ENCODE measurements around the gene CEACAM18.
"Not testable (repeated sequence)": the region's sequence is repeated elsewhere in the genome, so short reads cannot be mapped to it uniquely, and the experiment has no call there.

Gene CEACAM18

DNA sequence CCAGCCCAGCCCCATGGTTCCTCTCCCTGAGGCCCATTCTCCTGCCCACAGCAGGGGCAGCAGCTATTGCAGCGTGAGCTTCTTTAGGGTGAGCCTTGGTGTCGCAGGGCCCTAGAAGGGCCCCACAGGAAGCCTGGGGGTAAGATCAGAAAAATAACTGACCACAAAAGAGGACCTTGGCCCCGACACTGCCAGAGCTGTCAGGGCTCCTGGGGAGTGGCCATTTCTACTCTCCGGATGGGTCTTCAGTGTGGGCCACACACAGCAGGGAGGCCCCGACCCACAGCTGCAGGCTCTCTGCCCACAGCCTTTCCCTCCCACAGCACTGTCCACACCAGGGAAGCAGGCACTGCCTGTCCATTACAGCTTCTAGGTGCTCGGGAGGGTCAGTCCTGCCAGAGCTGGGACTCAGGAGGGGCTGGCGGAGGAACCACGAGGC lies 16.6 kb upstream of the CEACAM18 start:
- DNase-seq (ENCODE audit: low read depth in 2 of 2) = no peak

DNA sequence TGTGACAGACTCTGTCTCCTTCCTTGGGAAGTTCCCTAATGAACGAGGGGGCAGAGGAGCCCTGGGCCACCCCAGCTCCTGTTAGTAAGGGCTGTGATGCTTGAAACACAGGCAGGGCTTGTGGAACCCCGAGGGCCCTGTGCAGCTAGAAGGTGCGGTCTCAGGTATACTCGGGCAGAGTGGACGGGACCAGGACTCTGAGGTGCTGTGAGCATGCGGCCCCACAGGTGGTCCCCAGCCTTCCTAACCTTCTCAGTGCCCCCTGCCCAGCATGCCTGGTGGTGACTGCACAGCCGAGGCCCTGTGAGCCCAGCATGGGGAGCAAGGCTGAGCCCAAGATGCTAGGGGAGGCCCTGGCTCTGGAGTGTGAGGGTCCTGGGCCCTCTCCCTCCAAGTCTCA lies 16.1 kb upstream of the CEACAM18 start:
- no peak for DNase-seq (ENCODE audit: low read depth in 2 of 2)

DNA sequence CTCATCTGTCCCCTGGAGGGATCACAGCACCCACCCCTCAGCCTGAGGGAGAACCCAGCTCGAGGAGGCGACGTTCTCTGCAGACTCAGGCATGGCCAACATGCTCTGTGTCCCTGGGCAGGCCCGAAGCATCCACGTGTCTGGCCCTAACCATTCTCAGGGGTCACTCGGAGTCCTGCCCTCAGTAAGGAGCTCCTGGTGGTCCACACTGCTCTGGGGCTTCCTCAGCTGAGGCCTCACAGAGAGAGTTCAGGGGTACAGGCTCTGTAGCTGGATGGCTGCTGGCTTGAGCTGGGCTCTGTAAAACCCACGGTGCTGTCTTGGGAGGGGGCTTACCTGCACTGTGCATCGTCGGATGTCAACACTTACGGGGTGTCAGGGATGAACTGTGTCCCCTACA lies 15.7 kb upstream of the CEACAM18 start:
- DNase-seq (ENCODE audit: low read depth in 2 of 2) = no peak

DNA sequence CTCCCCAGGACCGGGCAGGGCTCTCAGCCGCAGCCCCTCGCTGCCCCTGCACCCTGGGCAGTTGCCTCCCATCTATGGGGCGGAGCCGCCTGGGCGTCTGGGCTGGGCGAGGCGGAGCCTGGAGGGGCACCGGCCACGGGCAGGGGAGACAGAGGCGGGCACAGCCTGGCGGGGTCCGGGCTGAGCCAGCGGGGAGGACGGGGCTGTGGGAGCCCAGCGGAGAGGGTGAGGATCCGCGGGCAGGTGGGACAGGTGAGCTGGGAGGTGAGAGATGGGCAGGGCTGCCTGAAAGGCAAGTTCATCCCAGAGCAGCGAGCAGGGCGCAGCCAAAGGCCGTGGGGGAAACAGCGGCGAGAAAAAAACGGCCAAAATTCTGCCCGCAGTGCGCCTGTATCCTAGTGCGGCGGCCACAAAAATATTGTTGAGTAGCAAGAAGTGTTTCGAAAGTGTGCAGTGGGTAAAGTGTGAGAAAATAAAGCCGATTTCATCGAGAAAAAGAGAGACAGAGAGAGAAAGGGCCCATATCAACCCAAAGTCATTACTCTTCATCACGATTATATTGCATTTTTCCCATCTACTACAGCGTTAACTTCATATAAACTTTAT lies 14.3 kb upstream of the CEACAM18 start:
- not testable (repeated sequence) for DNase-seq (ENCODE audit: low read depth in 2 of 2)

DNA sequence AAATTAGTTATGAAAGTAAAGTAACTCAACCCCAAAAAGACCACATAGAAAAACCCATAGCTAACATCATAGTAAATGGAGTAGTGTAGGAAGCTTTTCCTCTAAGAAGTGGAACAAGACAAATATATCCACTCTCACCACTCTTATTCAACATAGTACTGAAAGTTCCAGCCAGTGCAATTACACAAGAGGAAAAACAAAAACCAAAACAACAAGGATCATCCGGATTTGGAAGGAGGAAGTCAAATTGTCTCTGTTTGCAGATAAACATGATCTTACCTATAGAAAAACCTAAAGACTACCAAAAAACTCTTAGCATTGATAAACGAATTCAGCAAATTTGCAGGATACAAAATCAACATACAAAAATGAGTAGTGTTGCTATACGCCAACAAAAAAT lies 11.6 kb upstream of the CEACAM18 start:
- no peak for DNase-seq (ENCODE audit: low read depth in 2 of 2)

DNA sequence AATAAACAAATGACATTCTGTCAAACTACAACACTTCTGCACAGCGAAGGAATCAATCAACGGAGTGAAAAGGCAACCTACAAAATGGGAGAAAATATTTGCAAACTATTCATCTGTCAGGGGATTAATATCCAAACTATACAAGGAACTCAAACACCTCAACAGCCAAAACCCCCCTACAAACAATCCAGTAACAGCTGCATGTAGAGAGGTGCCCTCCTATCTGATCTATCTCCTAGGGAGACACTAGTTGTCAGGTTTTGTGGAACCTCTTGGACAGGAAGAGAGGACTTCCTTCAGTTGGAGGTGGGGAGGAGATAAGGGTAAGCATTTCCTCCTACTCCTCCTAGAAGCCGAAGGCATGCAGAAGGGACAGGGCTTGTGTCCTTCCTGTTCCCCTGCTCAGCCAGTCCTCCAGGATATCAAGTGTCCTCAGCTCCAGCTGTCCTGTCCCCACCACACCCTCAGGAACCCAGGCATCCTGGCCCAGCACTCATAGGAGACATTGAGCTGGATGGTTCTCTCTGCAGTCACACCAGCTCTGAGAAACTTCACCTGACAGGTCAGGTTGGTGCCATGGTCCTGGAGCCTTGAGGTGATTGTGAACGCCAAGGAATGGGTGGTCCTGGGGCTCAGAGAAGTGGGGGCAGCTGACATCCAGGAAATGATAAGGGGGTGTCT lies 10.3 kb upstream of the CEACAM18 start:
- DNase-seq (ENCODE audit: low read depth in 2 of 2) = no peak

DNA sequence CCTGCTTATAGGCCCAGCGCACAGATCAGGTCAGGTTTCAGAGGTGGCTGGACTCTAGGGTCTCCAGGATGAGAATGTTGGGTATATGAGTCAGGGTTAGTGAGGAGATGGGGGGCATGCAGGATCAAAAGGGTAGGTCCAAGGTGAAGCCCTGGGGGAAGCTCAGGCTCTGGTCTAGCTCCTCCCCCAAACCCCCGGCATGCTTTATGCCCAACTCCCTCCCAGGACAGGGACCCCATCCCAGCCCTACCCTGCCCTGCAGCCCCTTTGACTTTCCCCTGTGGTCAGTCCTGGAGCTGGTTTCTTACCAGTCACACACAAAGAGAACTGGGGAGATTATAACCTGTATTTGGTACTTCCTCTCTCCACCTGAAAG lies 9.8 kb upstream of the CEACAM18 start:
- DNase-seq (ENCODE audit: low read depth in 2 of 2) = no peak

DNA sequence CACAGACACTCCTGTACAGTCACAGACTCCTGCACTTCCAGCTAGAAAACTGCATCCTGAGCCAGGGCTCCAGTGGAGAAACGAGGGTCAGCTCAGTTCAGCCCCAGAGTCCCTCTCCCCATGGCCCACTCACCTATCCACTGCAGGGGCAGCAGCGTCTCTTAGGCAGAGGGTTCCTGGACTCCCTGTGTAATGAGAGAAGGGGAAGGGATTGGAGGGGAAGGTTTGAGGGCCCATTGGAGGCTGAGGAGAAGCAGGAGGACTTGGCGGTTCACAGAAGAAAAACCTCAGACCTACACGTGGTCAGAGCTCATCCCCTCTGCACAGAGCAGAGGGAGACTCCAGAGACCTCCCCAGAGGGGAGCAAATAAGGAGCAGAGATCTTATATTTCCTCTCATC lies 9.2 kb upstream of the CEACAM18 start:
- no peak for DNase-seq (ENCODE audit: low read depth in 2 of 2)

DNA sequence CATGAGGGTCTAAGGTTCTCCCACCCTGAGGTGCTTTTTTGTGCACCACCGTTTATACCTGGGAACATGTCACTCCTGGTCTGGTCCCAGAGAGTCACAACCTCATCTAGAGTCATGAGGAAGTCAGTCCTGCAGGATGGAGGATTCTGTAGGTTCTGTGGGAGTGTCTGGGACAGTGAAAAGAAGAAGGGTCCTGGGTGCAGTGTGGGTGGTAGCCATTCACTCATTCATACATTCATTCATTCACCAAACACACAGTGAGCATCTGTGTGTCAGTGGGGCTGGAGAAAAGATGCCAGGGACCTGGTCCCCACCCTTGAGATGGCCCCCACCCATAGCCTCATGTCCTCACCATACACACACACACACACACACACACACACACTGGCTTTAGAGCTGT lies 8.7 kb upstream of the CEACAM18 start:
- no peak for DNase-seq (ENCODE audit: low read depth in 2 of 2)

DNA sequence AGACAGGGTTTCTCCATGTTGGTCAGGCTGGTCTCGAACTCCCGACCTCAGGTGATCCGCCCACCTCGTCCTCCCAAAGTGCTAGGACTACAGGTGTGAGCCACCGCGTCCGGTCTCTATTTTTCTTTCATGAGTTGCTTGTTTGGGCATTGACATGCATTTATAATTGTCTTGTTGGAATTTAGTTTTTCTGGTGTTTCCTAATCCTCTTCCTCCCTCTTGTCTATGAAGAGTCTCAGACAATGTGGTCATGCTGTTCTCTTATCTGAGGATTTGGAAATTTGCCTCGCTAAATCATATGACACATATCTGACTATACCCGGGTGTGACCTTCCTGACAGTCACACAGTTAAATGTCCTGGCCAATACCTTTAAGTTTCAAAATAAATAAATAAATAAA lies 7.4 kb upstream of the CEACAM18 start:
- DNase-seq (ENCODE audit: low read depth in 2 of 2) = no peak

DNA sequence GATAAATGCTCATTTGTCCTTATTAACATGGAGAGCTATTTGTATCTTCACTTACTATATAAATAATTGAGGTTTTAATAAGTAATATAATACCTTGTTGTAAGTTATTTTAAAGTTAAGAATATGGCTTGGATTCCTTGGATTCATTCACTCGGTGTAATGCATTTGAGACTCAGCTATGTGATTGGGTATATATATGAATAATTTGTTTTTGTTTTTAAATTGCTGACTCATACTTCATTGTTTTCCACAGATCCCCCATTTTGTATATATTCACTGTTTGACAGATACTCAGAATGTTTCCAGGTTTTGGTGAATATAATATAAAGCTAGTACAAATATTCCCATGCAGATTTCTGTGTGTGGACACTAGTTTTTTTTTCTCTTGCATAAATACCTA lies 6.8 kb upstream of the CEACAM18 start:
- no peak for DNase-seq (ENCODE audit: low read depth in 2 of 2)

DNA sequence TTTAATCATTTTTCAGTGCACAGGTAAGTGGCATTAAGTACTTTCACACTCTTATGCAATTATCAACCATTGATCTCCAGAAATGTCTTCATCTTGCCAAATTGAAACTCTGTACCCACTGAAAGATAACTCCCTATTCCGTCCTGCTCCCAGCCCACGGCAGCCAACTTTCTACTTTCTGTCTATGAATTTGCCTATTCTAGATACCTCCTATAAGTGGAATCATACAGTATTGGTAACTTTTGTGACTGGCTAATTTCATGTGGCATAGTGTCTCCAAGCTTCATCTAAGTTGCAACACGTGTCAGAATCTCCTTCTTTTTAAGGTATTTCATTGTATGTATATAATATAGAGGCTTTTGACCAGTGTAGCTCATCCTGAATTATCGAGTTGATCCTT lies 5.7 kb upstream of the CEACAM18 start:
- DNase-seq (ENCODE audit: low read depth in 2 of 2) = no peak

DNA sequence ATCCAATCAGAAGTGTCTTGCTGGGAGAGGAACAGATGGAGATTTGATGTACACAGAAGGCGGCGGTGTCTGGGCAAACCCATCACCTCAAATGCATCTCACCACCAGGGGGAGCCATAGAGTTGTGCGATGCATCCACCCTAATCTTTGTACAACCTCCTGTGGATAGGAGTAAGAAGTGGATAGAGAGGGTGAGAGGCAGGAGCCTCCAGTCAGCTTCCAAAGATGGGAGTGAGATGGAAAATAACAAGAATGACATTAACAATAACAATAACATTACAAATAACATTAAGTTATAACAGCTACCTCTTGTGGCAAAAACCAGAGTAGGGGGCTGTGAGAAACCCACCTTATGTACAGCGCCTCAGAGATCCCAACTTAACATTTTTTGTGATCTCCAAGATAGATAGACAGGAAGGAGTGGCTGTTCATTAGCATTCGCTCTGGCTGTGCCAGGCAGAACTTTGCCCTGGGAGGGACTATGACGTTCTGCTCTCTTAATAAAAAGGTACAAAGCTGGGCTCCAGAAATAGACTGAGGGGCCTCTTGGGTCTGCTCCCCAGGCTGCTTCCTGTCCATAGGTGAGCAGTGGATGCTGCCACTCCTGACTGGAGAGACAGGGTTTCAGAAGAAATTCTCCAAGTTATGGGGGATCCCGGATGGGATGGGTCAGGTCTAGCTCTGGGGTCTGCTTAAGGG lies 5.2 kb upstream of the CEACAM18 start:
- DNase-seq (ENCODE audit: low read depth in 2 of 2) = peak; percentile 54 to 73

DNA sequence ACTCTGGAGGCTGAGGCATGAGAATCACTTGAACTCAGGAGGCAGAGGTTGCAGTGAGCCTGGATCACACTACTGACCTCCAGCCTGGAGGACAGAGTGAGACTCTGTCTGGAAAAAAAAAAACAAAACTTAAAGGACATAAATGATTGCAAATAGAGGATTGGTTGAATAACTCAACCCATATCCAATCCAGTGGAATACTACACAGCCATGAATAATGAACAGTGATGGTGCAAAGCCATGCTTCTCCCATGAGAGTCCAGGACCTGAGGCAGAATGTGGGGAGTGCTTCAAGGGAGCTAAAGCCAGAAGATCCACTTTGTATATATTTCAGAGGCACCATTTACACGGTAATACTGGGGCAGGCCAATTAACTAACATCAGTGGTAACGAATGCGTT lies 2.2 kb upstream of the CEACAM18 start:
- no peak for DNase-seq (ENCODE audit: low read depth in 2 of 2)

DNA sequence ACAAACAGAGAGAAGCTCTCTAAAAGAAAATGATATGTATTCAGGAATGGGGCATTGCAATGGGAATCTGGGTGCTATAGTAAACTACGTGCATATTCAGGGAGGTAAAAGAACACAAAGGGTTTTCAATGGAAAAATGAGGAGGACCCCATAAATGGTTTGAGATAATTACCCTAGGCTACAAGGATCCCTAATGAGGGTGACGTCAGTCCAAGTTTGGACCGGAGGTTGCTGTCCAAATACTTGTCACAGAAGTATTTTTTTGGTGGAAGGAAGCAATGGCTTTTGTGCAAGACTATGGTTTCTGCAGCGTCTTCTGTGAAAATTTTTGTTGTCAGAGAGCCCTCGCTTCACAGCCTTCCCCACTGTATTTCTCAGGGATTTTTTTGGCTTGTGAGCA lies 995 bp upstream of the CEACAM18 start:
- DNase-seq (ENCODE audit: low read depth in 2 of 2) = no peak

DNA sequence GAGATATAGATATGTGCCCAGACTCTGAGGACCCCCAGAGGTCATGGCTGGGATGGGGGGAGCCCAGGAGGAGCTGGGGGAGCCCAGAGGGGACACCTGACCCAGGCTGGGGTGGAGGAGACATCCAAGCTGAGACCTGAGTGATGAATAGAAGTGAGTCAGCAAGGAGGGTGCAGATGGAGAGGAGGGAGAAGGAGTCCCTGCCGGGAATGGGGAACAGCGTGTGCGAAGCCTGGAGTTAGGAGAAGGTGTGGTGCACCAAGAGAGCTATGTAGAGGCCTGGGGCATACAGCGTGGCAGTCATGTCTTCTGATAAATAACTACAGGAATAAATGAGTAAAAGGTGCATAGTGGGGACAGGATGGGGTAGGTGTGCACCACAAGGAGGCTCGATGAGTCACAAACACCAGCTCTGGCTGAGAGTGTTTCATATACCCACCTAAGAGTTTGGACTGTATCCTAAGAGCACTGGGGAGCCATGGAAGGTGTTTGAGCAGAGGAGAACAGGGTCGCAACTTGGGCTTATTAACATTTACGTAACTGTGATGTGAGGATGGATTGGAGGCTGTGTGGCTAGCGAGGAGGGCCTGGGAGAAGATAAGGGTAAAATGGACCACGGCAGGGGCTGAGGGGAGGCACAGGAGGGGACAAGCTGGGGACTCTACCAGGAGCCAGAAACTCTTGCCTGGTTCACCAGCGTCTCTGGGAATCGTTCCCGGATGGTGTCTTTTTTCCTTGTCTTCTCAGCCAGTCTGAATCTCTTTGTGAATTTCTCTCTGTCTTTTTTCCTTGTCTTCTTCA lies 1.4 kb downstream of the CEACAM18 start:
- no peak for DNase-seq (ENCODE audit: low read depth in 2 of 2)

DNA sequence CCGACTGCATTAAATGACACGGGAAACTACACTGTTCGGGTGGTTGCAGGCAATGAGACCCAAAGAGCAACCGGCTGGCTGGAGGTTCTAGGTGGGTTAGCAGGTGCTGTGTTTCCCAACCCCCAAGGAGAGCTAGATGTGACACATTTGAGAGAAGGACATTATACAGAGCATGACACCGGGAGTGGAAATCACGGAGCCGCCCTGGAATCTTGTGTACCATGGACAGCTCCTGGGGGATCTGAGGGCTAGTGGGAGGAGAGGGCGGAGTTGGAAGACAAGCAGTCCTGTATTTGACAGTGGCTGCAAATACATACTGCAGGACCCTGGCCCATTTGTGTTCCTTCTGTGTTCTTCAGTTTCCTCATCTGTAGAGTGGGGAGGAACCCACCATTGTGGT lies 2.3 kb downstream of the CEACAM18 start:
- no peak for DNase-seq (ENCODE audit: low read depth in 2 of 2)

DNA sequence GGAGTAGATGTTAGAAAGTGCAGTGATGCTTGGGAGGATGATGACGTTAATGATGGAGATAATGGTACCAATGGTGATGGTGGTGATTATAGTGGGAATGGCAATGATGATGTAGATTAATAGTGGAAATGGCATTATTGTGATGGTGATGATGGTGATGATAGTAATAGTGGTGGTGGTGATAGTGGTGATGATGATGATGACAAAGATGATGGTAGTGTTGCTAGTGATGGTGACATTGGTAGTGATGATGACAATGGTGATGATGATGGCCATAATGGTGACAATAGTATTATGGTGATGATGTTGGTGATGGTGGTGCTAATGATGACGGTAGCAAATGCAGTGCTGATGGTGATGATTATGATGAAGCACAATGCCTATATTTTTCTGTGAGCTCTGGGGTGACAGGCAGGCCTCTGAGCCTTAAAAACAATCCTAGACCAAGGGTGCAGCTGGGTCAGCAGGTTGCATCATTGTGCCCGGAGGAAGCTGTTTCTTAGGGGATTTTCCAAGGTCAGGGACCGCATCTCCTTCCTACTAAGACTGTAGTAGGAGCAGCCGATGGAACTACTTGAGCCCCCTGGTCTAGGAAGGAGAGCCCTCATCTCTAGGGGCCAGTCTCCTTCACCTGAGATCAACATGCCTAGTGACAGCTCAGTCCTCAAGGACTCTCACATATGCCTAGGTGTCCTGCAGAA lies 7.8 kb downstream of the CEACAM18 start:
- no peak for DNase-seq (ENCODE audit: low read depth in 2 of 2)

DNA sequence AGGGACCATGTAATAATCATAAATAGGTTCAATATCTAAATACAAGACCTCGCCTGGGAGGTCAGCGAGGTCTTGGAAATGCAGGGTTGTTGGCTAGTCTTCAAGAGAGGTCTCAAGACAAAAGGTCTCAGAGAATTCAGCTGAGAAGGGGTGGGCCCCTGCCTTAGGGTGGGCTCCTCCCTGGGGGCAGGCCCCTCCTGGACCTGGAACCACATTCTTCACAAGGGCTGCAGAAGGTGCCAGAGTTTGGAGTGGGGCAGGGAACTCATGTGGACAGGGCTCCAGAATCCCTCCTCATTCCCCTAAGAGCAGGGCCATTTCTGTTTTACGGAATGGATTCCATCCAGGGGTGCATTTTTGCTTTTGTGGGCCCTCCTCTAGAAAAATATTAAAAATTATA lies 10.2 kb downstream of the CEACAM18 start:
- DNase-seq (ENCODE audit: low read depth in 2 of 2) = no peak

DNA sequence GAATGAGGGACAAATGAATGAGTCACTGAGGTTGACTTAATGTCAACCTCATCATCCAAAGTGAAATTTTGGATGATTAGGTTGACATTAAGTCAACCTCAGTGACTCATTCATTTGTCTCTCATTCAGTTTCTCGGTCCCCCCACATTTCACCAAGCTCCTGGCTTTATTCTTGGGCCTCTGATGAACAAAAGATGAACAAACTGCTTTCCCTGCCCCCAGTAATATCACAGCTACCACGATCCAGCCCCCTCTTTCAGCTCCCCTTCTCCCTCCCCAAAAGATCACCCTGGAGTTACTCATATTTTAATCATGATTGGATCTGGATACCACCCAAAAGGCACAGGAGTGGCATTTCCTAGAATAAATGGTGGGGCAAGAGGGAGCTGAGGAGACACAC lies 10.8 kb downstream of the CEACAM18 start:
- no peak for DNase-seq (ENCODE audit: low read depth in 2 of 2)

DNA sequence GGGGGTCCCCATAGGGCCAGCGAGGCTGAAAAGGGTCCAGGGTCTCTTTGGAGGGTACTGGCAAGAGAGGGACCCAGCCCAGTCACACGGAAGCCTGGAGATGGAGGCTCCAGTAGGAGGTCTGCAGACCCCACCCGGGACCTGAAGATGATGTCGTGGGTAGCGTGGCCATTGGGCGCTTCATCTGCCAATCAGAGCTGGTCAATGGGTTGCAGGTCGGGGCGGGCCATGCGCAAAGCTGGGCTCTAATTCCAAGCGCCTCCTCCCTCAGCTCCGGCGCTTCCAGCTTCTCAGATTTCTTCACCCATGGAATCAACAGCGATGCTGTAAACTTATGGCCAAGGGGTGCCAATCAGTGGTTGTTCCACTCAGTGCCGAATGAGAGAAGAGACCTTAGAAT lies 12.3 kb downstream of the CEACAM18 start:
- DNase-seq (ENCODE audit: low read depth in 2 of 2) = no peak

DNA sequence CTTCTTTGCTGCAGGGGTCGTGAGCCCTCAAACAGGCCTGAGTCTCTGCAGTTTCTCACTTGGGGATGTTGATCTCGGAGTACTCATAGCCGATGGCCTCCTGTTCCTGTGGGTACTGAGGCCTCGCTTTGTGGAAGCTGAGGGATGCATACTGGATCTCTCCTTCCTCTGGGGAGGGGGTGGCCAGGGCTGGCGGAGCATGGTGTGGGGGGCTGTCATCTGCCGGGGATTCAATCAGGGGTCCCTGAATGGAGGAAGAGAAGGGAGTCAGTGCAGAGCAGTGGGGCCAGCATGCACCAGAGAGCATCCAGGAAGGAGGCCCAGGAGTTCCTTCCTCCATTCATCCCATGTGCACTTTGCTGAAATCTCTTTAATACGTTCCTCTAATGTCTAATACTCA lies 13.2 kb downstream of the CEACAM18 start:
- no peak for DNase-seq (ENCODE audit: low read depth in 2 of 2)

Measured in stimulated activated CD8-positive, alpha-beta memory T cell treated with anti-CD3 and anti-CD28 coated beads, Interleukin-2, amount 100 ng/mL, for 1 hour (primary cell).